GM12878 (cell line): ENCODE data around the gene KHK. TPM values are rescaled to one million over a fixed set of nuclear protein-coding genes. Genes with fewer than 3 reads are reported as not detected.

ENCODE experiments used
- ATAC-seq: fragments of 200-7000 bp; cut with Tn5 transposase; 3 replicates; pipeline ENCODE4 v1.9.1; 2020; ENCODE audit warnings: mild to moderate bottlenecking, moderate library complexity
- BruUV-seq: library from RNA; stranded (reverse); fragments of 400-500 nt; replicated peaks from 2 replicates; lab custom pipeline; 2021; lab: Mats Ljungman, UMichigan
- CTCF ChIA-PET: fragments of 300-600 bp; sonication (Branson Sonifier 250); formaldehyde crosslinking; extraction: SDS; loops from one replicate; lab custom pipeline; 2021; ENCODE audit warnings: inconsistent platforms; lab: Yijun Ruan, JAX
- POLR2A ChIA-PET: fragments of 350-600 bp; formaldehyde crosslinking; extraction: SDS; loops from one replicate; lab custom pipeline; 2021; ENCODE audit warnings: inconsistent platforms; lab: Charles Lee
- RAD21 ChIA-PET: fragments of 300-600 bp; sonication (Branson Sonifier 250); formaldehyde crosslinking; loops from one replicate; lab custom pipeline; 2023; ENCODE audit warnings: antibody characterized with exemption; ENCODE audit not compliant: unreplicated experiment; lab: Charles Lee
- SMC1A ChIA-PET: fragments of 300-600 bp; sonication (Branson Sonifier 250); formaldehyde crosslinking; loops from one replicate; lab custom pipeline; 2023; ENCODE audit not compliant: unreplicated experiment, uncharacterized antibody; lab: Charles Lee
- DNase-seq: peaks from one replicate; pipeline ENCODE4 v3.0.0-alpha.2; 2011; ENCODE audit warnings: low read depth, low spot score
- FAIRE-seq: peaks from 3 replicates; lab custom pipeline; 2011; peaks lifted over from hg19 to GRCh38; lab: Jason Lieb, UNC
- H2AFZ ChIP-seq: 2 replicates; pipeline ENCODE4 v1.6.0; 2011; ENCODE audit warnings: low read depth, low read length, control low read depth; ENCODE audit not compliant: control insufficient read depth
- H3K27ac ChIP-seq: 2 replicates; pipeline ENCODE4 v1.5.1; 2011; ENCODE audit warnings: control low read depth; ENCODE audit not compliant: control insufficient read depth, insufficient read depth
- H3K27me3 ChIP-seq, 2 experiments: replicated peaks in 1 of 2; 2 replicates each; pipeline versions ENCODE4 v1.6.0 to v1.6.1; 2011; ENCODE audit warnings: low read length in 1 of 2; ENCODE audit not compliant: control insufficient read depth in 2 of 2, insufficient read depth in 2 of 2
- H3K36me3 ChIP-seq, 2 experiments: 2 replicates each; pipeline ENCODE4 v1.5.1; 2011; ENCODE audit warnings: low read length in 1 of 2; ENCODE audit not compliant: control insufficient read depth in 2 of 2, insufficient read depth in 2 of 2
- H3K4me1 ChIP-seq: 2 replicates; pipeline ENCODE4 v1.6.1; 2011; ENCODE audit warnings: mild to moderate bottlenecking, low read length, moderate library complexity, mixed read lengths; ENCODE audit not compliant: control insufficient read depth, insufficient read depth
- H3K4me2 ChIP-seq: 2 replicates; pipeline ENCODE4 v1.6.0; 2011; ENCODE audit warnings: control low read depth; ENCODE audit not compliant: control insufficient read depth, insufficient read depth
- H3K4me3 ChIP-seq: fragments of 200-600 bp; sonication (generic); 2 replicates; pipeline ENCODE4 v1.5.1; 2016
- H3K79me2 ChIP-seq: 2 replicates; pipeline ENCODE4 v1.6.0; 2011; ENCODE audit warnings: low read length; ENCODE audit not compliant: control insufficient read depth, insufficient read depth
- H3K9ac ChIP-seq: 2 replicates; pipeline ENCODE4 v1.8.0; 2011; ENCODE audit warnings: low read length, control low read depth, mixed read lengths; ENCODE audit not compliant: control insufficient read depth, insufficient read depth
- H3K9me3 ChIP-seq: replicated peaks from 3 replicates; pipeline ENCODE4 v1.5.1; 2011; ENCODE audit warnings: mild to moderate bottlenecking, low read length; ENCODE audit not compliant: control insufficient read depth, insufficient read depth
- H4K20me1 ChIP-seq: 2 replicates; pipeline ENCODE4 v1.6.0; 2011; ENCODE audit not compliant: control insufficient read depth, insufficient read depth
- ATF3 ChIP-seq: IDR thresholded peaks from 2 replicates; pipeline ENCODE4 v1.6.1; 2011; ENCODE audit warnings: low read depth, mild to moderate bottlenecking, low read length, moderate library complexity, borderline replicate concordance; ENCODE audit errors: extremely low read depth
- CREM ChIP-seq: IDR thresholded peaks from 2 replicates; pipeline ENCODE4 v1.6.1; 2014; ENCODE audit warnings: antibody characterized with exemption, low read depth
- FOXK2 ChIP-seq: fragments of 450-650 bp; IDR thresholded peaks from 2 replicates; pipeline ENCODE4 v1.6.1; 2017; ENCODE audit warnings: mild to moderate bottlenecking, moderate library complexity
- IRF3 ChIP-seq: fragments of 450-650 bp; IDR thresholded peaks from 2 replicates; pipeline ENCODE4 v1.6.1; 2014; ENCODE audit warnings: mild to moderate bottlenecking
- MYB ChIP-seq: fragments of 150-350 bp; IDR thresholded peaks from 2 replicates; pipeline ENCODE4 v1.6.1; 2014; ENCODE audit warnings: mild to moderate bottlenecking, low read depth, low read length, borderline replicate concordance
- NR2C1 ChIP-seq: fragments of 450-650 bp; IDR thresholded peaks from 2 replicates; pipeline ENCODE4 v1.6.1; 2017; ENCODE audit warnings: antibody characterized with exemption, mild to moderate bottlenecking, moderate library complexity
- NR2C2 ChIP-seq: IDR thresholded peaks from 2 replicates; pipeline ENCODE4 v1.6.1; 2011; ENCODE audit warnings: borderline replicate concordance, low read depth; ENCODE audit not compliant: control insufficient read depth, insufficient read length
- PML ChIP-seq: IDR thresholded peaks from 2 replicates; pipeline ENCODE4 v1.6.1; 2012; ENCODE audit warnings: low read length, inconsistent platforms
- RELB ChIP-seq: fragments of 450-650 bp; IDR thresholded peaks from 2 replicates; pipeline ENCODE4 v1.6.1; 2017; ENCODE audit warnings: low read depth, mild to moderate bottlenecking, moderate library complexity
- WGBS: methylation state at CpG from one replicate; pipeline ENCODE4 v1.1.6; 2016; ENCODE audit warnings: low lambda C conversion rate; ENCODE audit not compliant: insufficient replicate concordance, insufficient coverage; ENCODE audit errors: missing lambda C conversion rate; 5-methylcytosine and 5-hydroxymethylcytosine counted together
- in situ Hi-C: fragments of 300-500 bp; cut with MboI; formaldehyde crosslinking; loops from 9 replicates; pipeline ENCODE4 v1.14.3; 2018; ENCODE audit warnings: mixed read lengths
- intact Hi-C: fragments of 100-400 bp; cut with micrococcal nuclease; formaldehyde crosslinking; loops from one replicate; pipeline ENCODE4 v1.14.2; 2022; ENCODE audit not compliant: unreplicated experiment
- polyA plus RNA-seq, 11 experiments: library from polyadenylated mRNA; depleted of rRNA in 4 of 11; unstranded in 6 of 11; stranded (reverse) in 5 of 11; fragments of >200 nt; fragmentation: Nextera tagmentation in 4 of 11; fragmentation: Illumina TruSeq in 1 of 11; extraction: Ambion mirVana in 4 of 11; extraction: Trizol in 1 of 11; gene quantifications; 1 replicate in 1 of 11; 2 replicates in 10 of 11; pipeline versions ENCODE4 v1.2.1 to v1.2.3, GENCODE V29; 2011 to 2016; ENCODE audit warnings: inconsistent platforms in 2 of 11, missing spikeins in 2 of 11, low read depth in 1 of 11
- total RNA-seq, 4 experiments: library from RNA; depleted of rRNA in 3 of 4; stranded (reverse); fragments of >200 nt in 3 of 4; fragmentation: Illumina TruSeq in 1 of 4; extraction: Trizol in 1 of 4; gene quantifications; 2 replicates each; pipeline versions ENCODE4 v1.2.1 to v1.2.3, GENCODE V29; 2013 to 2021

Gene KHK
- total and polyA plus RNA-seq, 10 of the 15 experiments (the other 5 are each of a cell fraction or from before 2014, with no cell fraction given), result 0.31 to 11.8 (median 3.9) TPM

- Histone ChIP-seq H3K9me3 (no peaks in the 10 kb centered on the region), H3K79me2 (no peaks in the 10 kb centered on the region), H3K4me2 (no peak overlapping the region), H3K27me3 (no peaks in the 10 kb centered on the region), H3K4me3 (no peak overlapping the region), H3K27ac (no peak overlapping the region), H4K20me1 (no peaks in the 10 kb centered on the region), H2AFZ (no peak overlapping the region), H3K9ac (no peak overlapping the region), H3K4me1 (peaks cover 3% of the 10 kb centered on the region), H3K36me3 (no peaks in the 10 kb centered on the region)
- in situ Hi-C loops, result no loop called here
- FAIRE-seq (no peak), ATAC-seq (no peak), DNase-seq (no peak)
- intact Hi-C loops, result no loop called here
- ChIA-PET POLR2A (no interaction called here), CTCF (interaction anchor here (0.6 to 1.6 kb wide), 5 partner anchors 31 to 211 kb away, joined by 3 to 4 read pairs (median 3); partner anchors contain the start of gene ATRAID), SMC1A (interaction anchor here (0.6 kb wide), 1 partner anchor 49 kb away, joined by 3 read pairs; no protein-coding TSS in a partner anchor), RAD21 (interaction anchor here (3.3 kb wide), 1 partner anchor 130 kb away, joined by 9 read pairs; no protein-coding TSS in a partner anchor)
- 71% methylated on average over 25 of the region's 25 CpGs for WGBS
- TF ChIP-seq FOXK2 (no peak), IRF3 (no peak), NR2C2 (no peak), MYB (no peak), PML (no peak), RELB (no peak), CREM (no peak), NR2C1 (no peak), ATF3 (no peak)
- BruUV-seq, result no TSS peak
These were observed 5.4 kb downstream of the KHK start for GRCh38 chr2:27091746-27092695.
